HG03469 (cell line): ENCODE data around the gene ADAMTS17.
"Not testable (repeated sequence)": the region's sequence is repeated elsewhere in the genome, so short reads cannot be mapped to it uniquely, and the experiment has no call there.

Experiments
- ATAC-seq: cut with Tn5 transposase; IDR thresholded peaks from one replicate; pipeline ENCODE4 v1.9.1; 2021; ENCODE audit warnings: mild to moderate bottlenecking, moderate library complexity, moderate number of reproducible peaks; ENCODE audit not compliant: unreplicated experiment

ADAMTS17 gene

GRCh38 chr15:99983886-99984286 is 357.9 kb downstream of the ADAMTS17 start:
- ATAC-seq: no peak

GRCh38 chr15:99983171-99983885 is 358.4 kb downstream of the ADAMTS17 start:
- ATAC-seq: no peak

GRCh38 chr15:99982662-99983061 is 359.1 kb downstream of the ADAMTS17 start:
- no peak for ATAC-seq

GRCh38 chr15:99981839-99982658 is 359.7 kb downstream of the ADAMTS17 start:
- no peak for ATAC-seq

DNA sequence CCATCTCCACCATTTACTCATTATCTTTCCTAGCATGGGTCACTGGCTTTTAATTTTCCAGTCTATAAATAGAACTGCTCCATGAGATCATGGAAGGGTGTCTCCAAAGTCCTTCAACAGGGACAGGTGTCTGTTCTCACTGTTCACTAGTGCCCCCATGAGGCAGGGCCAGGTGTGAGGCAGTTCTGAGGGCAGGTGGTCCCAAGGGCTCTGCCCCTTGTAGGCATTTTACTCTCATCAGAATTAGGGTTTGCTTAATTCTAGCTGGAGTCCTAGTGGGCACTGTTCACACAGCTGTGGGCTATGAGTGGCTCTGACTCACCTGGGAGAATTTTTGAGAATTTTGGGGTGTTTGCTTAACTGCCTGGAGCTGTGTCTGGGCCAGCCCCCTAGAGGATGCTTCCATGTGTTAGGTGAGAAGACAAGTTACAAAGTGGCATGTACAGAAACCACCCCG is 360.6 kb downstream of the ADAMTS17 start:
- ATAC-seq: no peak

GRCh38 chr15:99980752-99981151 is 361.0 kb downstream of the ADAMTS17 start:
- no peak for ATAC-seq

GRCh38 chr15:99979886-99980285 is 361.9 kb downstream of the ADAMTS17 start:
- not testable (repeated sequence) for ATAC-seq

- no peak for ATAC-seq
Observed at GRCh38 chr15:99979371-99979770, 362.4 kb downstream of the ADAMTS17 start.

GRCh38 chr15:99978426-99978825 is 363.3 kb downstream of the ADAMTS17 start:
- ATAC-seq: no peak

- ATAC-seq: no peak
Observed at GRCh38 chr15:99977929-99978328, 363.8 kb downstream of the ADAMTS17 start.

DNA sequence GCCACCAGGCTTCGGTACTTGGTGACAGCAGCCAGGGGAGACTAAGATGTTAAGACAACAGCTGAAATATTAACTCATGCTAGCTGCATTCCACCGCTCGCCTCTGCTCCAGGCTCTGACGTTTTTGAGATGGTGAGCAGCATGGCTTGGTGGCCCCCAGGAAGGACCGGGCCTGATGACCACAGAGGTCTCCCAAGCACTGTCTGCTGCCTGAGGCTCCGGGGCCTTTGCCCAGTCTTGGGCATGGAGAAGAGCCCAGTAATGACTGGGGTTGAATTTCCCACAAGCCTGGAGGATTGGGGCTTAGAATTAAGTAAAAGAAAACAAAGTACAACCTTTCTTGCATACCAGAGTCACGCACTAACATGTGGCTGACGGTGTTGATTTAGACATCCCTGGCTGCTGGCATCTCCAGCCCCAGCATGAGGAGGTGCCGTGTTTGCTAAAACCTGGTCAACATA is 364.9 kb downstream of the ADAMTS17 start:
- no peak for ATAC-seq

GRCh38 chr15:99976000-99976399 is 365.8 kb downstream of the ADAMTS17 start:
- ATAC-seq: no peak

DNA sequence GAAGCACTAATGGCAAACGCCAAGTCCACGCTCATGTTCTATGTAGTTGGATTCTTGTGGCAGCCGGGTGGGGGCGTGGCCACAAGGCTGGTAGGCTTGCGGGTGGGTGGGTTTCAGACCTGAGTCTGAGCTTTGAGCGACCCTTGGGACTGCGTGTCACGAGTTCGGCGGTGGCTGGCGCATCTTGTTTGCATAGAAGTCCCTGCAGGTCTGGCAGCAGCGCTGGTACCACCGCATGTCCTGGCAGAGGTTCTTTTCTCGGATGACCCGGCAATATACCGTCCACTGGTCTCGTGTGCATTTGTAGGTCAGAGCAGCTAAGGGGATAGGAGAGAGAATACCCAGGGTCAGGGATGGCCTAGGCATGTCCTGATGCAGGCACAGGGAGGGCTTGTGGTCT is 367.5 kb downstream of the ADAMTS17 start:
- no peak for ATAC-seq

GRCh38 chr15:99973351-99973750 is 368.4 kb downstream of the ADAMTS17 start:
- no peak for ATAC-seq

- no peak for ATAC-seq
Observed at GRCh38 chr15:99970891-99971430, 370.8 kb downstream of the ADAMTS17 start.

- ATAC-seq: no peak
Observed at GRCh38 chr15:99969261-99969920, 372.4 kb downstream of the ADAMTS17 start.

GRCh38 chr15:99967841-99968371 is 373.9 kb downstream of the ADAMTS17 start:
- ATAC-seq: no peak

DNA sequence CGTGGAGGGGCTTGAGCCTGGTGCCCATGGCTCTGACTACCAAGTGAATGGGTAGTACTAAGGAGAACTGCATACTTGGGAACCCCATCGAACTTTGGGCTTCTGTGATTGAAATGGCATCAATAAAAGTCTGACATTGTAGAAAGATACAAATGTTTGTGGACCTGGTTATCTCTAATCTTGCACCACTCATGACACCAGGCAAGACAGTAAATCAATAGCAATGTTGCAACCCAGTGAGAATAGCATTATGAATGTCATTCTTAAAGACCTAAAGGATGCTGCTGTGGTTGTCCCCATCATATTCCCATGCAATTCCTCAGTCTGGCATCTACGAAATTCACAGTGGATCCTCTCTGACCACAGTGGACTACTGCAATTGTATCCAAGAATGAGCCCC is 375.0 kb downstream of the ADAMTS17 start:
- ATAC-seq: no peak

DNA sequence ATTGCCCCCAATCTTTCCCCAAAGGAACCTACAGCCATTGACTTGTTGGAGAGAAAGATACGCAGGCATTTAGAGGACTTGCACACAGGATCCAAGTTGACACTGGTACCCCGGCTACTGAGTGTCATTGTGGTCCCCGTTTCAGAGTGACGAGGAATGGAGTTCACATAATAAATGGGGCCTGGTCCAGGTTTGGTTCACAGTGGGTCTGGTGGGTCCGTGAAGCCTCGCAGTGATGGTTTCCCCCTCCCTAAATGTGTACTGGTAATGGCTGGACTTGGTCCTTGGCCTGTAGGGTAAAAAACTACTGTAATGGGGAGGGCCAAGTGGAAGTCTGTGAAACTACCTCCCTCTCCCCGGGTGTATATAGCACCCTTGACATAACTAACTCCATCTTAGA is 376.4 kb downstream of the ADAMTS17 start:
- ATAC-seq: no peak

DNA sequence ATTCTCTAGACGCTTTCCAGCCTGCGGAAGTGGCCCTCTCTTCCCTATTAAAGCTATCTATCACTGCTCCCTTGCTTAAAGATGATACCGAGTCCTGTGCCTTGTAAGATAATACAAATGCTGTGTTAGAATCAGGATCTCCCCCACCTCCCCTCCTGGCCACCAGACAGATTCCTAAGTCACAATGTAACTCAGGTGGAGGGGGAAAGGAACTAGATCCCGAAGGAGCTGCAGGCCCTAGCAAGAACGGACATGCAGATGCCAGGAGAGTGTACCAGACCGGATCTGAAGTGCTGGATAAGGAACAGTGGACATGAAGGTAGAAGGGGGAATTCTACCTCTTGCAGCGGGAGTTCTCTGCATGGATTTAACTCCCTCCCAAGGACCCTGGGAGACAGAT is 377.8 kb downstream of the ADAMTS17 start:
- ATAC-seq: no peak
